ENCODE data around the gene IGF1R. TPM values are rescaled to one million over a fixed set of nuclear protein-coding genes. Genes with fewer than 3 reads are reported as not detected.
A peak's percentile ranks its signal among the peaks of the same experiment; 100 is the strongest.

Gene IGF1R
- total RNA-seq, 4 donors from 2014 or later, result 59.6 to 172 (median 88.5) TPM

DNA sequence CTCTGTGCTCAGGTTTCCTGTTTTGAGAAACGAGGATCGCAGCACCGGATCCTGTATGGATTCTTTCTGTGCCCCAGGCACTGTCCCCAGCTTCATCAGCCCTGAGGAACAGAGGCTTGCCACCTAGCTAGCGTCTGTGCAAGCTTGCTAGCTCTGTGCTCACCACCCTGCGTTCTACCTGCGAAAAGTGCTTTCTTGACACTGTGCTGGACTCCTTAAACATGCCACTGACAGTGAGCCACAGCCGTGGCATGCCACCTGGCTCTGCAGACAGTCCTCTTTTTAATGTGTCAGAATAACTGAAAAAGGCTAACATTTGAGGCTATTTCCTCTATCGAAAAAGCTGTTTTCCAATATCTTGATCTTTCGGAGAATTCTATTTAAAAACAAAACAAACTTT is 357.8 kb downstream of the IGF1R start:
- H3K4me3 ChIP-seq (ENCODE audit: low read depth, poor library complexity, severe bottlenecking), result no peak overlapping the region
- DNase-seq (ENCODE audit: low spot score in 2 of 2), result peak in 1 of 2 donors; percentile 59
- intact Hi-C loops (cut with DNase I; ENCODE audit: low total_unique reads), result no loop called here
- WGBS, 2 donors, result 60 to 69% methylated on average over 9 of the region's 9 CpGs
- TF ChIP-seq, protein P1, sequence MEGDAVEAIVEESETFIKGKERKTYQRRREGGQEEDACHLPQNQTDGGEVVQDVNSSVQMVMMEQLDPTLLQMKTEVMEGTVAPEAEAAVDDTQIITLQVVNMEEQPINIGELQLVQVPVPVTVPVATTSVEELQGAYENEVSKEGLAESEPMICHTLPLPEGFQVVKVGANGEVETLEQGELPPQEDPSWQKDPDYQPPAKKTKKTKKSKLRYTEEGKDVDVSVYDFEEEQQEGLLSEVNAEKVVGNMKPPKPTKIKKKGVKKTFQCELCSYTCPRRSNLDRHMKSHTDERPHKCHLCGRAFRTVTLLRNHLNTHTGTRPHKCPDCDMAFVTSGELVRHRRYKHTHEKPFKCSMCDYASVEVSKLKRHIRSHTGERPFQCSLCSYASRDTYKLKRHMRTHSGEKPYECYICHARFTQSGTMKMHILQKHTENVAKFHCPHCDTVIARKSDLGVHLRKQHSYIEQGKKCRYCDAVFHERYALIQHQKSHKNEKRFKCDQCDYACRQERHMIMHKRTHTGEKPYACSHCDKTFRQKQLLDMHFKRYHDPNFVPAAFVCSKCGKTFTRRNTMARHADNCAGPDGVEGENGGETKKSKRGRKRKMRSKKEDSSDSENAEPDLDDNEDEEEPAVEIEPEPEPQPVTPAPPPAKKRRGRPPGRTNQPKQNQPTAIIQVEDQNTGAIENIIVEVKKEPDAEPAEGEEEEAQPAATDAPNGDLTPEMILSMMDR (IDR thresholded peaks at IDR 0.05), result no peak
- TF ChIP-seq POLR2A (IDR thresholded peaks at IDR 0.05), result no peak

DNA sequence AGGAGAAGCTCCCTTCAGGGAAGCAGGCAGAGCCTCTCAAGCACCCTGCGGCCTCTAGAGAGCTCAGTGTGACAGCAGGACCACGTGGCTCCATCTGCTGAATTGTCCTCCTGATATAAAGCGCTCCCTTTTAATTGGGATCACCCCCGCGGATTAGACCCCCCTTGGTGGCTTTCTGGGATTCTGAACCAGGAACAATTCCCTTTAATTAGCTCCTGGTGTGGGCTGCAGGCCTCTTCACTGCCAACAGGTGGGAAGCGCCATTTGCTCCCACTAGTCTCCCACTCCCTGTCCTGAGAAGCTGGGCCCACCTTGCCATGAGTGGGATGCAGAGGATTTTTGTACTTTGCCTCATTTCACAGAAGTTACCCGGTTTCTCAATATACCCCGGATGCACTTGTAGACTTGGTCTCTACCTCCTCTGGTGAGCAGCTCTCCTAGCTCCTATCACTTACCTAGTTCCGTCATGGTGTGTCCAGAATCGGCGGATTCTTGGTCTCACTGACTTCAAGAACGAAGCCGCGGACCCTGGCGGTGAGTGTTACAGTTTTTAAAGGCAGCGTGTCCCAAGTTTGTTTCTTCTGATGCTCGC is 358.7 kb downstream of the IGF1R start:
- peak in 1 of 2 donors; percentile 66 for DNase-seq (ENCODE audit: low spot score in 2 of 2)
- TF ChIP-seq POLR2A (IDR thresholded peaks at IDR 0.05), result no peak
- TF ChIP-seq, protein P1 (IDR thresholded peaks at IDR 0.05), result no peak
- intact Hi-C loops (cut with DNase I; ENCODE audit: low total_unique reads), result no loop called here
- no peak overlapping the region for H3K4me3 ChIP-seq (ENCODE audit: low read depth, poor library complexity, severe bottlenecking)
- WGBS, 2 donors, result 95 to 96% methylated on average over 17 of the region's 17 CpGs

DNA sequence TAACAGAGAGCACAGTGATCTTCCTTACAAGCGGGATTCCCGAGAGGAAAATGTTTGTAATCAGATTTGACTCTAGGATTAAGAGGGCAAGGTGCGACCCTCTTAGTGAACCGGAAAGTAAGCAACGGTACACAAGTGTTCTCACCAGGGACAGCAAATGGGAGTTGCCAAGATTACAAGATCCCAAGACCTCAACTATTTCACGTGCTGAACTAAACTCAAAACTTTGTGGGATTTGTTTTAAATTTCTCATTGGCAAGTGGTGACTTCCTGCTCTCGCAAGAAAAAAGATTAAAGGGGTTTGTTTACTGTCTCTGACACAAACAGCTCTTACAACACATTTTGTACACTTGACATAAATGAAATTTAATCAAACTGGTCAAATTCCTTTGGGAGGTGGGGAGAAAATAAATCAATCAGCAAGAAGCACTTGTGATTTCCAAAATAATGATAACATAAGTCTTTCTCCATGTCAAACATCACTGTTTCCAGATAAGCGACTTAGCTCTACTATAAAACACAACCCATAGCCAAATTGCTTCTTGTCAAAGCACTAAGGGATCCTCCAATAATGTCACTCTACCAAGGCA is 361.5 kb downstream of the IGF1R start:
- intact Hi-C loops (cut with DNase I; ENCODE audit: low total_unique reads), result no loop called here
- WGBS, 2 donors, result 46 to 53% methylated on average over 8 of the region's 8 CpGs
- no peak overlapping the region for H3K4me3 ChIP-seq (ENCODE audit: low read depth, poor library complexity, severe bottlenecking)
- no peak for DNase-seq (ENCODE audit: low spot score in 2 of 2)
- TF ChIP-seq, protein P1 (IDR thresholded peaks at IDR 0.05), result no peak
- TF ChIP-seq POLR2A (IDR thresholded peaks at IDR 0.05), result no peak

- 90 to 93% methylated on average over 2 of the region's 2 CpGs for WGBS, 2 donors
- DNase-seq (ENCODE audit: low spot score in 2 of 2), result no peak
- intact Hi-C loops (cut with DNase I; ENCODE audit: low total_unique reads), result no loop called here
- H3K4me3 ChIP-seq (ENCODE audit: low read depth, poor library complexity, severe bottlenecking), result no peak overlapping the region
- TF ChIP-seq, protein P1 (IDR thresholded peaks at IDR 0.05), result no peak
- TF ChIP-seq POLR2A (IDR thresholded peaks at IDR 0.05), result no peak
Observed at GRCh38 chr15:99010768-99011167, 362.4 kb downstream of the IGF1R start.

Small RNAs within 50 kb of the gene (microRNA-seq; reads per million reads assigned to microRNA genes)
- gene MIR4714 (ENCODE audit: borderline number of aligned reads in 1 of 2, borderline replicate concordance in 2 of 2), result 0 to 0.68 reads per million in 2 donors
